HEK293 (cell line): Measurements from ENCODE around the gene TLE3.

Experiments used
- GFI1B ChIP-seq: fragments of 450-650 bp; formaldehyde crosslinking; IDR thresholded peaks from 2 replicates; pipeline ENCODE4 v1.5.1; 2016; ENCODE audit warnings: missing biosample characterization, missing genetic modification characterization
- KLF8 ChIP-seq: fragments of 450-650 bp; formaldehyde crosslinking; IDR thresholded peaks from 2 replicates; pipeline ENCODE4 v1.5.1; 2016; ENCODE audit warnings: missing biosample characterization, missing genetic modification characterization
- KLF9 ChIP-seq: fragments of 450-650 bp; formaldehyde crosslinking; IDR thresholded peaks from 2 replicates; pipeline ENCODE4 v1.5.1; 2016; ENCODE audit warnings: missing biosample characterization, missing genetic modification characterization, low read depth
- REPIN1 ChIP-seq: fragments of 450-650 bp; formaldehyde crosslinking; IDR thresholded peaks from 2 replicates; pipeline ENCODE4 v1.5.1; 2017; ENCODE audit warnings: missing biosample characterization, missing genetic modification characterization, low read depth
- SCRT1 ChIP-seq: fragments of 450-650 bp; formaldehyde crosslinking; IDR thresholded peaks from 2 replicates; pipeline ENCODE4 v1.5.1; 2016; ENCODE audit warnings: missing biosample characterization, missing genetic modification characterization, borderline replicate concordance
- SP3 ChIP-seq: fragments of 450-650 bp; formaldehyde crosslinking; IDR thresholded peaks from 2 replicates; pipeline ENCODE4 v1.5.1; 2016; ENCODE audit warnings: missing biosample characterization, missing genetic modification characterization
- ZBTB10 ChIP-seq: fragments of 450-650 bp; formaldehyde crosslinking; IDR thresholded peaks from 2 replicates; pipeline ENCODE4 v1.5.1; 2016; ENCODE audit warnings: missing biosample characterization, missing genetic modification characterization
- ZFP69B ChIP-seq: fragments of 450-650 bp; formaldehyde crosslinking; IDR thresholded peaks from 2 replicates; pipeline ENCODE4 v1.5.1; 2016; ENCODE audit warnings: missing biosample characterization, missing genetic modification characterization
- ZNF114 ChIP-seq: fragments of 450-650 bp; formaldehyde crosslinking; IDR thresholded peaks from 2 replicates; pipeline ENCODE4 v1.5.0; 2017; ENCODE audit warnings: missing biosample characterization, missing genetic modification characterization
- ZNF169 ChIP-seq: fragments of 450-650 bp; formaldehyde crosslinking; IDR thresholded peaks from 2 replicates; pipeline ENCODE4 v1.5.1; 2016; ENCODE audit warnings: missing biosample characterization, missing genetic modification characterization
- ZNF211 ChIP-seq: fragments of 450-650 bp; formaldehyde crosslinking; IDR thresholded peaks from 2 replicates; pipeline ENCODE4 v1.5.1; 2016; ENCODE audit warnings: low read depth, missing biosample characterization, missing genetic modification characterization
- ZNF223 ChIP-seq: fragments of 450-650 bp; formaldehyde crosslinking; IDR thresholded peaks from 2 replicates; pipeline ENCODE4 v1.5.1; 2016; ENCODE audit warnings: missing biosample characterization, missing genetic modification characterization
- ZNF266 ChIP-seq: fragments of 450-650 bp; formaldehyde crosslinking; IDR thresholded peaks from 2 replicates; pipeline ENCODE4 v1.5.1; 2016; ENCODE audit warnings: missing biosample characterization, missing genetic modification characterization, low read depth
- ZNF274 ChIP-seq, 2 experiments: fragments of 200-500 bp in 1 of 2; fragments of 450-650 bp in 1 of 2; sonication (Bioruptor generic) in 1 of 2; formaldehyde crosslinking in 1 of 2; IDR thresholded peaks; 2 replicates each; pipeline versions ENCODE4 v1.5.1 to v1.6.1; 2014 to 2016; ENCODE audit warnings: borderline replicate concordance in 1 of 2, inconsistent platforms in 1 of 2, low read length in 1 of 2, missing biosample characterization in 1 of 2, missing genetic modification characterization in 1 of 2
- ZNF280D ChIP-seq: fragments of 450-650 bp; formaldehyde crosslinking; IDR thresholded peaks from 2 replicates; pipeline ENCODE4 v1.5.1; 2016; ENCODE audit warnings: missing biosample characterization, missing genetic modification characterization
- ZNF302 ChIP-seq: fragments of 450-650 bp; formaldehyde crosslinking; IDR thresholded peaks from 2 replicates; pipeline ENCODE4 v1.5.1; 2016; ENCODE audit warnings: missing biosample characterization, missing genetic modification characterization, low read depth
- ZNF350 ChIP-seq: fragments of 450-650 bp; formaldehyde crosslinking; IDR thresholded peaks from 2 replicates; pipeline ENCODE4 v1.5.0; 2017; ENCODE audit warnings: missing biosample characterization, mild to moderate bottlenecking, missing genetic modification characterization
- ZNF416 ChIP-seq: fragments of 450-650 bp; formaldehyde crosslinking; IDR thresholded peaks from 2 replicates; pipeline ENCODE4 v1.5.1; 2016; ENCODE audit warnings: missing biosample characterization, missing genetic modification characterization
- ZNF423 ChIP-seq: fragments of 450-650 bp; formaldehyde crosslinking; IDR thresholded peaks from 2 replicates; pipeline ENCODE4 v1.5.1; 2016; ENCODE audit warnings: missing biosample characterization, missing genetic modification characterization
- ZNF514 ChIP-seq: fragments of 450-650 bp; formaldehyde crosslinking; IDR thresholded peaks from 2 replicates; pipeline ENCODE4 v1.5.1; 2016; ENCODE audit warnings: missing biosample characterization, missing genetic modification characterization
- ZNF658 ChIP-seq: fragments of 450-650 bp; formaldehyde crosslinking; IDR thresholded peaks from 2 replicates; pipeline ENCODE4; 2016; ENCODE audit warnings: missing biosample characterization, missing genetic modification characterization
- ZNF664 ChIP-seq: fragments of 450-650 bp; formaldehyde crosslinking; IDR thresholded peaks from 2 replicates; pipeline ENCODE4 v1.5.1; 2016; ENCODE audit warnings: missing biosample characterization, missing genetic modification characterization
- ZNF707 ChIP-seq: fragments of 450-650 bp; formaldehyde crosslinking; IDR thresholded peaks from 2 replicates; pipeline ENCODE4 v1.5.1; 2016; ENCODE audit warnings: missing biosample characterization, missing genetic modification characterization
- ZNF747 ChIP-seq: fragments of 450-650 bp; formaldehyde crosslinking; IDR thresholded peaks from 2 replicates; pipeline ENCODE4 v1.5.1; 2016; ENCODE audit warnings: missing biosample characterization, missing genetic modification characterization
- ZNF791 ChIP-seq: fragments of 450-650 bp; formaldehyde crosslinking; IDR thresholded peaks from 2 replicates; pipeline ENCODE4 v1.5.1; 2016; ENCODE audit warnings: missing biosample characterization, missing genetic modification characterization
- ZNF792 ChIP-seq: fragments of 450-650 bp; formaldehyde crosslinking; IDR thresholded peaks from 2 replicates; pipeline ENCODE4 v1.5.1; 2016; ENCODE audit warnings: missing biosample characterization, missing genetic modification characterization
- ZSCAN30 ChIP-seq: fragments of 450-650 bp; IDR thresholded peaks from 2 replicates; pipeline ENCODE4 v1.5.1; 2018; ENCODE audit warnings: missing biosample characterization, mild to moderate bottlenecking, missing genetic modification characterization, moderate library complexity
- ZXDB ChIP-seq: fragments of 450-650 bp; formaldehyde crosslinking; IDR thresholded peaks from 2 replicates; pipeline ENCODE4 v1.5.1; 2016; ENCODE audit warnings: missing biosample characterization, missing genetic modification characterization
- TF ChIP-seq, protein P1 (sequence below): fragments of 450-650 bp; formaldehyde crosslinking; IDR thresholded peaks from 2 replicates; pipeline ENCODE4 v1.5.1; 2016; ENCODE audit warnings: missing biosample characterization, missing genetic modification characterization, borderline replicate concordance

Gene TLE3

DNA sequence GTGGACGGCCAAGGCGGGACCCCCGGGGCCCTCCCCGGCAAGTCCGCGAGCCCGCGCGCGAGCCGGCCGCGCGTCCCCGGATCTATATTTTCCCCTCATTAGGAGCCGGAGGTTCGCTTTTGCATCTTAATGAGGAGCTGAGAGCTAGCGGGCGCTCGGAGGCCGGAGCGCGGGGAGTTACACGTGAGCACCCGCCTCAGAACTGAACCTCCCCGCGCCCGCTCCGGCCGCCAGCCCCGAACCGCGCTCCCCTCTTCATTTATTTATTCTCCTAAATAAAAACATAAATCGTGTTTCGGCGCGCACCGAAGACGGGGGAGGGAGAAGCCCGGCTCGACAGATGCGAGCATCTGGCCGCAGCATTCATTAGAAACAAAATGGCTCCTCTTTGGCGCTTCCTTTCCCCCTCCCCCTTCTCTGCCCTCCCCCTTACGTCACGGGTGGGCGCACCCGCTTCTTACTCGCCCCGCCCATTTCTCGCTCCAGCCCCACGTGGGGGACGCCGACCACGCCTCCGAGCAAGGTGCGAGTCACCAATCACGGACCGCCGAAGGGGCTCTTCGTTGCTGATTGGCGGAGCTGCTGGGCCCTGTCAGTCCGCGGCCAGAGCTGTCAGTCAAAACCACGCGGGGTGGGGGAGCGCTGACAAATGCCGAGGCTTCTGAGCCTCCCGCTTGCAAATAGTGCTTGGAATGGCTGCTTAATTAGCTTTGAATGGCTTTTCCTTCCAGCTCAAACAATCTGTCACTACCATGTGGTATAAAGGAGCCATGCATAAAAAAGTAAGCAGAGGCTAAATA, 1.6 kb upstream of the TLE3 start (continued):
- no peak for TF ChIP-seq ZNF664 (tag by site-specific recombination)
- TF ChIP-seq ZSCAN30 (tag by site-specific recombination), result peak; percentile 61
- no peak for TF ChIP-seq ZNF658 (tag by site-specific recombination)
- peak; percentile 73 for TF ChIP-seq ZXDB (tag by site-specific recombination)
- TF ChIP-seq ZNF707 (tag by site-specific recombination), result no peak
- 0 out of 2 replicates have a peak, but pooled peaks have one; percentile 14 for TF ChIP-seq GFI1B (tag by site-specific recombination)
- TF ChIP-seq, protein P1, sequence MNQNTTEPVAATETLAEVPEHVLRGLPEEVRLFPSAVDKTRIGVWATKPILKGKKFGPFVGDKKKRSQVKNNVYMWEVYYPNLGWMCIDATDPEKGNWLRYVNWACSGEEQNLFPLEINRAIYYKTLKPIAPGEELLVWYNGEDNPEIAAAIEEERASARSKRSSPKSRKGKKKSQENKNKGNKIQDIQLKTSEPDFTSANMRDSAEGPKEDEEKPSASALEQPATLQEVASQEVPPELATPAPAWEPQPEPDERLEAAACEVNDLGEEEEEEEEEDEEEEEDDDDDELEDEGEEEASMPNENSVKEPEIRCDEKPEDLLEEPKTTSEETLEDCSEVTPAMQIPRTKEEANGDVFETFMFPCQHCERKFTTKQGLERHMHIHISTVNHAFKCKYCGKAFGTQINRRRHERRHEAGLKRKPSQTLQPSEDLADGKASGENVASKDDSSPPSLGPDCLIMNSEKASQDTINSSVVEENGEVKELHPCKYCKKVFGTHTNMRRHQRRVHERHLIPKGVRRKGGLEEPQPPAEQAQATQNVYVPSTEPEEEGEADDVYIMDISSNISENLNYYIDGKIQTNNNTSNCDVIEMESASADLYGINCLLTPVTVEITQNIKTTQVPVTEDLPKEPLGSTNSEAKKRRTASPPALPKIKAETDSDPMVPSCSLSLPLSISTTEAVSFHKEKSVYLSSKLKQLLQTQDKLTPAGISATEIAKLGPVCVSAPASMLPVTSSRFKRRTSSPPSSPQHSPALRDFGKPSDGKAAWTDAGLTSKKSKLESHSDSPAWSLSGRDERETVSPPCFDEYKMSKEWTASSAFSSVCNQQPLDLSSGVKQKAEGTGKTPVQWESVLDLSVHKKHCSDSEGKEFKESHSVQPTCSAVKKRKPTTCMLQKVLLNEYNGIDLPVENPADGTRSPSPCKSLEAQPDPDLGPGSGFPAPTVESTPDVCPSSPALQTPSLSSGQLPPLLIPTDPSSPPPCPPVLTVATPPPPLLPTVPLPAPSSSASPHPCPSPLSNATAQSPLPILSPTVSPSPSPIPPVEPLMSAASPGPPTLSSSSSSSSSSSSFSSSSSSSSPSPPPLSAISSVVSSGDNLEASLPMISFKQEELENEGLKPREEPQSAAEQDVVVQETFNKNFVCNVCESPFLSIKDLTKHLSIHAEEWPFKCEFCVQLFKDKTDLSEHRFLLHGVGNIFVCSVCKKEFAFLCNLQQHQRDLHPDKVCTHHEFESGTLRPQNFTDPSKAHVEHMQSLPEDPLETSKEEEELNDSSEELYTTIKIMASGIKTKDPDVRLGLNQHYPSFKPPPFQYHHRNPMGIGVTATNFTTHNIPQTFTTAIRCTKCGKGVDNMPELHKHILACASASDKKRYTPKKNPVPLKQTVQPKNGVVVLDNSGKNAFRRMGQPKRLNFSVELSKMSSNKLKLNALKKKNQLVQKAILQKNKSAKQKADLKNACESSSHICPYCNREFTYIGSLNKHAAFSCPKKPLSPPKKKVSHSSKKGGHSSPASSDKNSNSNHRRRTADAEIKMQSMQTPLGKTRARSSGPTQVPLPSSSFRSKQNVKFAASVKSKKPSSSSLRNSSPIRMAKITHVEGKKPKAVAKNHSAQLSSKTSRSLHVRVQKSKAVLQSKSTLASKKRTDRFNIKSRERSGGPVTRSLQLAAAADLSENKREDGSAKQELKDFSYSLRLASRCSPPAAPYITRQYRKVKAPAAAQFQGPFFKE (tag by site-specific recombination), result no peak
- no peak for TF ChIP-seq ZNF274 (IDR thresholded peaks at IDR 0.05; ENCODE audit: low read length)
- TF ChIP-seq ZNF274 (tag by site-specific recombination; IDR thresholded peaks at IDR 0.05; ENCODE audit: borderline replicate concordance), result no peak
- no peak for TF ChIP-seq ZNF266 (tag by site-specific recombination)
- no peak for TF ChIP-seq ZNF211
- TF ChIP-seq ZNF114 (tag by site-specific recombination), result no peak
- peak; percentile 93 for TF ChIP-seq KLF9 (tag by site-specific recombination)
- no peak for TF ChIP-seq ZFP69B (tag by site-specific recombination)
- peak; percentile 84 for TF ChIP-seq KLF8 (tag by site-specific recombination)
- TF ChIP-seq ZNF514 (tag by site-specific recombination), result no peak
- TF ChIP-seq ZNF423, result no peak
- TF ChIP-seq ZNF792 (tag by site-specific recombination), result no peak
- TF ChIP-seq ZNF223 (tag by site-specific recombination), result no peak
- no peak for TF ChIP-seq ZNF280D (tag by site-specific recombination)
- peak; percentile 99 for TF ChIP-seq SP3 (tag by site-specific recombination)
- no peak for TF ChIP-seq ZNF302 (tag by site-specific recombination)
- no peak for TF ChIP-seq SCRT1 (tag by site-specific recombination)
- no peak for TF ChIP-seq ZNF747 (tag by site-specific recombination)
- no peak for TF ChIP-seq ZNF416 (tag by site-specific recombination)
- TF ChIP-seq ZNF350 (tag by site-specific recombination), result no peak
- TF ChIP-seq ZNF169 (tag by site-specific recombination), result no peak
- TF ChIP-seq ZBTB10 (tag by site-specific recombination), result 0 out of 2 replicates have a peak, but pooled peaks have one; percentile 46
- TF ChIP-seq REPIN1 (tag by site-specific recombination), result 0 out of 2 replicates have a peak, but pooled peaks have one; percentile 58
- no peak for TF ChIP-seq ZNF791 (tag by site-specific recombination)
